Measurements from ENCODE around the gene GPI.
A peak's percentile ranks its signal among the peaks of the same experiment; 100 is the strongest.

GPI gene

GRCh38 chr19:34404109-34404909 lies 39.3 kb downstream of the GPI start, which contains the start of gene PDCD2L:
TSS of gene PDCD2L (plus strand) at chr19:34404399. CDS start at chr19:34404431, 32 bp downstream.
- DNase-seq (ENCODE audit: low read depth), result peak; percentile 83

GRCh38 chr19:34405892-34406660 lies 41.1 kb downstream of the GPI start:
- no peak for DNase-seq (ENCODE audit: low read depth)

GRCh38 chr19:34408411-34408810 lies 43.4 kb downstream of the GPI start:
- no peak for DNase-seq (ENCODE audit: low read depth)

- DNase-seq (ENCODE audit: low read depth), result no peak
Observed at GRCh38 chr19:34409189-34410164, 44.5 kb downstream of the GPI start.

- no peak for DNase-seq (ENCODE audit: low read depth)
Observed at GRCh38 chr19:34411216-34411615, 46.2 kb downstream of the GPI start.

GRCh38 chr19:34416021-34416545 lies 51.1 kb downstream of the GPI start:
- DNase-seq (ENCODE audit: low read depth), result no peak

GRCh38 chr19:34418300-34418699 lies 53.3 kb downstream of the GPI start:
- no peak for DNase-seq (ENCODE audit: low read depth)

- DNase-seq (ENCODE audit: low read depth), result no peak
Observed at GRCh38 chr19:34426096-34426661, 61.2 kb downstream of the GPI start.

GRCh38 chr19:34428549-34429285 lies 63.7 kb downstream of the GPI start:
- DNase-seq (ENCODE audit: low read depth), result no peak

GRCh38 chr19:34429553-34429952 lies 64.6 kb downstream of the GPI start:
- DNase-seq (ENCODE audit: low read depth), result no peak

- no peak for DNase-seq (ENCODE audit: low read depth)
Observed at GRCh38 chr19:34430738-34431625, 66.0 kb downstream of the GPI start.

- no peak for DNase-seq (ENCODE audit: low read depth)
Observed at GRCh38 chr19:34431681-34432402, 66.8 kb downstream of the GPI start.

- no peak for DNase-seq (ENCODE audit: low read depth)
Observed at GRCh38 chr19:34432797-34433196, 67.8 kb downstream of the GPI start.

GRCh38 chr19:34436716-34437115 lies 71.7 kb downstream of the GPI start:
- DNase-seq (ENCODE audit: low read depth), result no peak

- no peak for DNase-seq (ENCODE audit: low read depth)
Observed at GRCh38 chr19:34448191-34448590, 83.2 kb downstream of the GPI start.
